HG02981 (cell line): ENCODE results near the gene PLXNB1.
A peak's percentile ranks its signal among the peaks of the same experiment; 100 is the strongest.

ENCODE experiments used
- ATAC-seq: cut with Tn5 transposase; IDR thresholded peaks from one replicate; pipeline ENCODE4 v1.9.1; 2021; ENCODE audit warnings: mild to moderate bottlenecking, moderate library complexity; ENCODE audit not compliant: unreplicated experiment

The PLXNB1 gene

DNA sequence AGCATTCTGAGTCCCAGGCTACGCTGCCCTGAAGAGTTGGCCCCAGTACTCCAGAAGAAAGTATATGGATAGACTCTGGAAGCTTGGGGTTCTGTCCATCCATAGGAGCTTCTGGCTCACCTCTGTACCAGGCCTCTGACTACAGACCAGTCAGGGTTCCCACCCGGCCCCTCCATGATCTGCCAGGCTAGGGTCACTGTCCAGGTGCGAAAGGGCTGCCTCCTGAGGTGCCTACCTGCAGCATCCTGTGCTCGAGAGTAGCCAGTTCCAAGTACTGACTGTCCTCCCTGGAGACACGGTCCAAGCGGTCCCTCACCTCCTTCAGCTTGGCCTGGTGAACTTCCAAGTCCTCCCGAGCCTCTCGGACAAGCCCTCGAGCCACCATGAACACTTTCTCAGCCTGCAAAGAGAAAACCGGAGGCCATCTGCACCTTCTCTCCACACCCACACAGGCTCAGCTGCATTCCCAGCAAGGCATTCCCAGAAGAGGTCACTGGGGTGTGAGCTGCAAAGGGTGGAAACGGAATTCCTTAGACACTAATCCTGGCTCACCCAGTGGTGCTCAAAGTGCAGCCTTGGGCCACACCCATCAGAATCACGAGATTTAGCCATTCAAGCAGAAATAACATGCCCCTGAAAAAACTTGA lies 3.7 kb upstream of the PLXNB1 start:
- ATAC-seq, result no peak

DNA sequence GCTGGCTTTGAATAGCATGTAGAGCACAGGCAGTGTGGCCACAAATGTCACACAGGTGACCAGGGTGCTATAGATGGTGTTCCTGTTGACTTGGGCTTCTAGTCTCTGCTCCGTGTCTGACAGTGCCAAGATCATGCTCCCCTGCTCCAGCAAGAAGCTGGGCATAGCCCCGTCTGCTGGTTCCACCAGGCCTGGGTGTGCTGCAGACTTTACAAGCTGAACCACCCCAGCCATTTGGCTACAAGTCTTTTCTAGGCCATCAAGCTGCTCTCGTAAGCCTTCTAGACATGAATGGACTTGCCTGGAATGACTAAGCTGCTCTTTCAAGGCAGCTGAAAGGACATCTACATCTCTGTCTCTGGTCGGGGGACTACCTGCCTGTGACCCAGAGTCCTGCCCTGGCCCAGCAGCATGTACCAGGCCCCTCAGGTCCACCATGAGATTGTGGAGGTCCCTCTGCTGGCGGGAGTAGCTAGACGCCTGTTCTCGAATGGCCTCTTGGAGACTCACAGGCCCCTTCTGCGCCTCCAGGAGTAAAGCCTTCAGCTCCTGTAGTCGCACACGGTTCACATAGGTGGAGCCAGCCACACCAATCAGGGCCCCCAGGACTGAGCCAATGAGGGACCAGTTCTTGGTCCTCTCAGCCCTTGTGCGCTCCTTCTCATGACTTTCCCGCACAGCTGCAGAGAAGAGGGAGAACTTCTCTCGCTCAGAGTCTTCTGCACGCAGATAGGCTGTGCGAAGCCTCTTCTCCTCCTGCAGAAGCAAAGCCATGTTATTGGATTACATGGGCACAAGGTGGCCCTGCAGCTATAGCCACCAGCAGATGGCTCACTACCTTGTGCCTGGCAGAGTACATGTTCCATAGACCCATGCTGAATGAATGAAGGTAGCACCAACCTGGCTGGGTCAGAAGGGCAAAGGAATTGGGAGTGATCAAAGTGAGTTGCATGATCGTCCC lies 2.8 kb upstream of the PLXNB1 start:
- no peak for ATAC-seq

DNA sequence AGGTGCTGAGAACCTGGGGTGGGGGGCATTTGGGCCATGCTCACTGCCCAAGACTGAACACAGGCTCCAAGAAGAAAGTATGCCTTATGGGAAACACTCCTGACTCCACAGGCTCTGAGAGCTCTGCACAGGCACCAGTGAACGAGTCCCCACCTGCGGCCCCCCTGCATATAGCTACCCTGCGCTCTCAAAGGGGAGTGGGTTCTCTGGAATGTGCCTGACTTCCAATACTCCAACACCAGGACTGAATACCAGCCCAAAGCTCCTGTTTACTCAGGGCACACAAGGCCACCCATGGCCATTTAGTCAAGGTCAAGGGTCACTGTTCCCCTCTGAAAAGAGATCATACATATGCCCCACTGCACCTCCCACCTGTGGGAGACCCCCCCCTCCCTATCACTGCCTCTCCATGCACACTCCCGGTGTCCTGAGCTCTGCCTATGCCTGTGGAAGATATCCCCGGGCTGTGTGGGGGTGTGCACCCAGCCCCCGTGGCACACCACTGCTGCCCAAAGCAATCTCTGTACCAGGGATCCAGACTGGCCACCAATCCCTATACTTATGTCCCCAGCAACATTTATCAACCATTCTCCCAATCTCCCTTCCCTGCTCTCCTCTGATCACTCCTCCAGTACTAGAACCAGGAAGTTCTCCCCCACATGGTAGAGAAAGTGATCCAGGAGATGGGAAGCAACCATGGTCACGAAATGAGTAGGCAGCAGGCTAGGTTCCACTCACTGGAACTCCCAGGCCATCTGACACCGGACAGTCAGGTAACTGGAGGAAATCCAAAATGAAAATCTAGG lies 1.5 kb upstream of the PLXNB1 start:
- ATAC-seq, result no peak

DNA sequence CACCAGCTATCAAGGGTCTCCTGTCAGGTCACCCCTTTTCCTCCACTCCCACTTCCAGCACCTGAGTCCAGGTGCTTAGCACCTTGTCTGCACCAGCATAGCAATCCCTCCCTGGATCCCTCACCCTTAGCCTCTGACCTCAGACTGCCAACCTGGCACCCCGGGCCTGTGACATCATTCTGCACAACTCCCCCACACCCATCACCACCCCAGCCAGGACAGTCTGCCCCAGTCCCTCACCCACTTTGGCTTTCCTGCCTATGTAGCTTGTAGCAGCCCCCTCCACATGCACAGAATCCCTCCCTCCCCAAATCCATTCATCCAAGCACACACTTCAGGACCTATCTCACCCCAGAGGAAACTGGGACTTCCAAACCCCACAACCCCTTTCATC lies 819 bp upstream of the PLXNB1 start:
- no peak for ATAC-seq

DNA sequence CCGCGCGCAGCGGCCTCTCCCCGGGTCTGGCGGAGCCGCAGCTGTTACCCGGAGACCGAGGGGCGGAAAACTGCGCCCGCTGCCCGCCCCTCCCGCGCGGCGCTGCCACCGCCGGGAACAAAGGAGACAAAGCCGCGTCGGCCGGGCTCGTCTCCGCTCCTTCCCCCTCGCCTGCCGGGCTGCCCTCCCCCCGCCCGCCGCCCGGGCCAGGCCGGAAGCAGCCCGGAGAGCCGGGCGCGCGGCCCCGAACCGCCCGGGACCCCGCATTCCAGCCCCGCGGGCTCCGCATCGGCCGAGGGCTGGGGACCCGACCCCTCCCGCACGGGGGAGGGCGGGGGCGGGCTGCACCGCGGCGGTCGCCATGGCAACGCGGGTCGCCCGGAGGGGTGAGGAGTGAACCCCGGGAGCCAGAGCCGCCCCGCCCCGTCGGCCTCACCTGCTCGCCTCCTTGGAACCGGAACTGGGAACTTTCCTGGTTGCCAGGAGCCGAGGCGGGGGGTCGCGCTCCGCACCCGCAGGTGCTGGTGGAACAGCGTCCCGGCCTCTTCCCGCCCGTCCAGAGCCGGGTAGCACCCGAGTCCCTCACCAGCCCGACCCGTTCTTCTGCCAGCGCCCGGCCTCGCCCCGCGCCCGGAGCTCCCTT lies 448 bp downstream of the PLXNB1 start:
- ATAC-seq, result peak; percentile 38

DNA sequence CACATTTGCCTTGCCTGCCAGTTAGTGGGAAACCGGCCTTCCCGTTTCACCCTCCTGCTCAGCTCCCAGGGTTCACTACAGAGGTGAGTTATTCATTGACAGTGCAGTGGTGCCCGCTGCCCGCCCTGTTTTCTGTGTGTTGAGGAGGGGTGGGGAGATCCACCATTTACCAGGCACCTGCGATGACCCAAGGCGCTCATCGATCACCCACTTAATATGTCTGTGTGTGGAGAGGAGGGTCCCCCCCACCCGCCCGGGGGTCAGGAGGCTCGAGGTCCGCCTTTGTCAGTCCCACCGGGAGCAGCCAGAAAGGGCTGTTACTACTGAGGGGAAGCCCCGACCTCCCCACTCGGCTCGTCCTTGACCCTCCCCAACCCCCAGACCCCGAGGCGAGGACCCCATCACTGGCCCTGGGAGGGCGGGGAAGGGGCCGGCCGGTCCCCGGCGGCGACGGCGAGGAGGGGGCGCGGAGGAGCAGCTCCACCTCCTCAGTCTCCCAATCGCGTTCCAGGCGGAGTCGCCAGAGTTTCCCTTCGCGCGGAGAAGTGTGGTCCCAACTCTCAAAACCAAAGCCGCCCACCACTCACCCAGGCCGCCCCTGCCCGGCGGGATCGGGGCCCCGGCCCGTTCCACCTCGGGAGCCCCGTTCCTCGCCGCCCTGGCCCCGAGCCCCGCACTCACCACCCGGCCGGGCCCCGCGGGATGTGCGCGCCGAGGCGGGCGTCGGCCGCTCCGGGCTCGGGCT lies 1.1 kb downstream of the PLXNB1 start:
- ATAC-seq, result peak; percentile 11

DNA sequence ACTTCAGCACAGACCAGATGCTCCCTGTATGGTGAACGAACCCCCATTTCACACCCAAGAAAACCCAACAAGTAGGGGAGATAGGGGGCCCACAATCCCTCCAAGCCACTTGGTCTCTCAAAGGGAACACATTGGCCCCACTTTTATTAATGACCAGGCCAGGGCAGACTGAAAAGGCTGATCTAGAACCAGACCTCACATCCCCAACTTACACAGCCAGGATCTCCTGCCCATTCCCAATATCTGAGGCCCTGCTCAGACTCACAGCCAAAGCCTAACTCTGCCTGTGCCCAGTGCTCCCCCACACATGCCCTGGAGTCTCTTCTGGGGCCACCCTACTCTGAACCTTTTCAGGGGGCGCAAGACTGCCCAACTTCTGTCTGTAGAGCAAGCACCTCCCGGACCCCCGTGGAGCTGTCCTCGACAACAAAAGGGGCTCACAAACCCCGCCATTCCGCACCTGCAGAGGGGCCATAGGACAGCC lies 1.8 kb downstream of the PLXNB1 start:
- ATAC-seq, result no peak

DNA sequence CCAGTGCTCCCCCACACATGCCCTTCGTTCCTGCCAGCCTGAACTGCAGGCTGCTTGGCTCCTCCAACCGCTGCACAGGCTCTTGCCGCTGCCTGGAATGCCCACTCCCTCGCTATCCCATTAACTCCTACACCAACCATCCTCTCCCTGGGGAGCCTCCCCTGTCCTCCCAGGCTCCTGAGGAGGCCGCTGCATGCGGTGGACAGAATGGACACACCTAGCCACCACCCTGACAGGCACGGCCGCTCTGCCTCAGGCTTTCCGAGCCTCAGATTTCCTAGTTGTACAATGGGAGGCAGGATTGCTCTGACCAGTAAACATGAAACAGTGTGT lies 2.3 kb downstream of the PLXNB1 start:
- ATAC-seq, result no peak

DNA sequence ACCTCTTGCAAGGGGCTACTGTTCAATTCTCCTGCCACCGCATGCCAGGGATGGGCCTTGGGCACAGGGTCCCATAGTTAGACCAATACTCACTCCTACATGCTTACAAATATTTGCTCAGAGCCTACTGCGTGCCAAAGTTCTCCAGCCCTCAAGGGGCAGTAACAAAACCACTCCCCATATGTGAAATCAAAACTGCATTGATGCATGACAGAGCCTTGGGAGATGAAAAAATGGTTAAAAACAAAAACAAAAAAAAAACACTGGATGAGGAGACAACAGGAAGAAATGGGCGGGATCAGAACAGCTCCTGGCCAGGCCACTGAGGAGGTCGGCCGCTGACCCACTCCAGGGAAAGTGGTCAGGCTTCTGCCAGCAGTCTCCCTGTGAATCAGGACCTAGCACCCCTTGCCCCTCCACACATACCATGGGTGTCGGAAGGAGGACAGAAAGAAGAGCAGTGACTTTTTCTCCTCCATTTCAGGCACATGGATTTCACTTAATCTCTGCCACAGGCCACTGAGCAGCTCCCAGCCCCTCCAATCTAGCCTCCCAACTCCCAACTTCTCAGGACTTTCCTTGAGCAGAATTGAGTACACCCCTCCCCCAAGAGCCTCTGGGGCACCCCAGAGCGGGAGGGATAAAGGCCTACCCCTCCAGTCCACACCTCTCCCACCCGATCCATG lies 2.8 kb downstream of the PLXNB1 start:
- ATAC-seq, result no peak

DNA sequence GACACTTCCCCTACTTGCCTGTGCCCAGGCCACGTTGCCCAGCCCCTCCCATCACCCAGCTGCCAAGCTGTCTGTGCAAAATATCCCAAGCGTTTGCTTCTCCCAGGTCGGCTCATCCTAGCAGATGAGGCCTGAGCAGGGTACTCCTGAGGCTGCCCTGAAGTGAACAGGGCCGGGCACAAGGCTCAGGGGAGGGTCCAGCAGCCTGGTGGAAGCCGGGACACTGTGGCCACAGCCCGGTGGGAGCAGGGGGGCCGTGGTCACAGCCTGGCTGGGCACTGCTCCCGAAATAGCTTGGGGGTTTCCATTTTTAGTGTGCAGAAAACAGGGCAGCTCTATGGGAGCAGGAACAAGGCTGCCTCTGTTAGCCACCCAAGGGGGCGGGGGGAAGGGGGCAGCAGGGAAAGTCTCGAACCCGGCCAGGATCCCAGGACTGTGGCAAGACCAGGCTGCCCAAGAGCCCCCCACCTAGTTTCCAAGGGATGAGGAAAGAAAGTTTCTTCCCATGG lies 3.4 kb downstream of the PLXNB1 start:
- no peak for ATAC-seq

DNA sequence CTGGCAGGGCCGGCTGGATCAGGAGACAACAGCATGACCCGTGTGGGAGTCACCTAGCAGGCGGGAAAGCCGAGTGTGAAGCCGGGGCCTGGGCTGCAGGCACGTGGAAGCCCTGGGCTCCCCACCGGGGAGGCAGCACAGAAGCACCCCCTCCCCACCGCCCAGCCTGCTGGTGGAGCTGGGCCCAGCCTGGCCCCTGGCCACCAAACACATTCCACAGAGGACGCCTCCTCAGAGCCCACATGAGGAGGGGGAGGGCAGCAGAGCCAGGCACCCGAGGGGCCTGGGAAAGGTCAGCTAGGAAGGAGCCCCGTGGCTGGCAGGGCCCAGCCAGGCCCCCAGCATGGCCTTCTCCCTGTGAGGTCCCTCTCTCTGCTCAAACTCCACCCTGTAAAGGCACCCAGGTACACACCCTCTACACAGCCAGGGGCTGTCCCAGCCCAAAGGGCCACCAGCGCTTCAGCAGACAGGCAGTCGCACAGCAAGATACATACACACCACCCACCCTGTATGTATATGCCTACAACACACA lies 4.5 kb downstream of the PLXNB1 start:
- ATAC-seq, result no peak

DNA sequence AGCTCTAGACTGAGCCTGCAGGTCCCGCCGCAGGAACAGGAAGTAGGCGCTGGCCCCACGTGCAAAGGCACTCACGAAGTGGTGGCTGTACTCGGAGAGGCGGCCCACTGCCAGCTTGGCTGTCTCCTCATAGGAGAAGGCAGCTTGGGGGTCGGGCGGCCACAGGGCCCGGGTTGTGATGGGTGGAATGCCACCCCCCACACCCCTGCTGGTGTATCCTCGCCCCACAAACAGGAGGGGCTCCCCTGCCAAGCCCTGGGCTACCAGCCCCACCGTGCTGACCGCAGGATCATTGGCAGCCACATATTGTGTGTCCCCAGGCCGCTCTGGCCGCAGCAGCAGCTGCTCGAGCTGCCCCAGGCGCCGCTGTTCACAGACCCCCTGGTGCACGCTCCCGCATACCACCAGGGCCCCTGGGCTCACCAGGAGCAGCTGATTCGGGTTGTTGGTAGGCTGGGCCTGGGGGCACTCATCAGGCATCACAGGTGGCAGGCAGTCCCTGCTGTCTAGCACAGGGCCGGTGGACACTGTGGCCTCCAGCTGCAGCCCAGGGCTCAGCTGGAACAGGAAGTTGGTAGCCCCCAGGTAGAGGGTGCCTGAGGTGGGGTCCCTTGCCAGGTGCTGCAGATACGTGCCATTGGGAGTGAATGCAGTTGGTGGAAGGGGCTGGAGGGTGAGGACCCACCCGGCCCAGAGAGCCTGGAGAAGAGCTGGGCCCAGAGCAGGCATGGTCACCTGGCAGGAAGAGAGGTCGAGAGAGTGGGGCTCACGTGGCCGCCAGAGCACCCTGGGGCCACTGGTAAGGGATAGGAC lies 5.8 kb downstream of the PLXNB1 start:
- no peak for ATAC-seq

DNA sequence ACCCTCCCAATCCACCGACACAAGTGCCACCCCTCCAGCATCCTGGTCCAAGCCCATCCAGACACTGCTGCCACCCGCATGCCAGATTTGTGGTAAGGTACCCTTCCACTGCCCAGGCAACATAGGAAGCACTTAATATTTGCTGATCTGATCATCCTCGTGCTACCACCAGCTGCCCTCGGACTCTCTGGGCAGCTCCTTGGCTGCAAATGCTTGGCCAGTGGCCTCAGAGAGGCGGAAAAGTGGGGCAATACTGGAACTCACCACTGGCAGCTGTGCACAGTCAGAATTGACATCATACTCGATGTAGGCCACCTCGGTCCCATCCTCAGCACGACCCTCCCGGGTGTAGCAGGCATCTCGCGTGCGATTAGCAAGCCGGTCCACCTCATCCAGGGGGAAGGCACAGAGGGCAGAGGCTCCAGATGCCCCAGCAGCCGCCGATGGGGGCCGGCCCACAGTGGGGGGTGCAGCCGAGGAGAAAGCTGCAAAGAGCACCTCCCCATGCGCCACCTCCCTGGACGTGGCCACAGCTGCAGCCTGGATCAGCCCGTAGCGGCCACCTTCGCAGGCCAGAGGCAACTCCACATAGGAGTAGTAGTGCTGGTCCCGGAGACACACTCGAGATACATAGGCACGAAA lies 6.5 kb downstream of the PLXNB1 start:
- no peak for ATAC-seq

DNA sequence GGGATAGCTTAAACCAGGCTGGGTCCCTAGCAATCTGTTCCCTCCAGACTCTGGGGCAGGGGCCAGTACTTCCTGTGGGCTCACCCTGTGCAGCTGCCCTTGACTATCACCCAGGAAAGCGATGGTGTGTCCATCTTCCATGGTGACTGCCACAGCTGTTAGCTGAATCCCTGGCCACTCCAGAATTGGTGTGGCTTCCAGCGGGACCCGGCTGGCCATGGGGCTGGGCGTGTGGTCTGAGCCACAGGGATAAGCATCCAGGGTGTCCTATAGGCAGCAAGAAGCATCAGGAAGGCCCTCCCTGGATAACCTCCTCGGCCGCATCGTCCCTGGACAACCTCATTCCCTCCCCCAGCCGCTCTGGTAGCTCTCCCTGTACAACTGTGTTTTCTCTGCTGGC lies 7.2 kb downstream of the PLXNB1 start:
- ATAC-seq, result no peak

DNA sequence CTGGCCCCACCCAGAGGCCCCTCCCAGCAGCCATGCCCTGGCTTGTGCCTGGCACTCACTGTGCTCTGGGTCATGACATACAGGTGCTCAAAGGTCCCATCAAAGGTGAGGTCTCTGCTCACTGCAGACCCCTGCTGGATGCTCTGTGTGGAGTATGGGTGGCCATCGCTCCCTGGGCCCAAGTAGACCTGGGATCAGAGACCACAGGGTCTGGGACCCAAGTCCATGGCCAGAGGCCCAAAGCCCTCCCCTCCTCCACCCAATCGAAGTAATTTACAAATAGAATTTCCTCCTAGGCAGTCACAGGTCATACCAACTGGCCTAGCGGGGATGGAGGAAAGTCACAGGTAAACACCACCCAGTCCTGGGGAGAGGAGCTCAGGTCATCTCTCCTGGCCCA lies 7.6 kb downstream of the PLXNB1 start:
- ATAC-seq, result no peak

DNA sequence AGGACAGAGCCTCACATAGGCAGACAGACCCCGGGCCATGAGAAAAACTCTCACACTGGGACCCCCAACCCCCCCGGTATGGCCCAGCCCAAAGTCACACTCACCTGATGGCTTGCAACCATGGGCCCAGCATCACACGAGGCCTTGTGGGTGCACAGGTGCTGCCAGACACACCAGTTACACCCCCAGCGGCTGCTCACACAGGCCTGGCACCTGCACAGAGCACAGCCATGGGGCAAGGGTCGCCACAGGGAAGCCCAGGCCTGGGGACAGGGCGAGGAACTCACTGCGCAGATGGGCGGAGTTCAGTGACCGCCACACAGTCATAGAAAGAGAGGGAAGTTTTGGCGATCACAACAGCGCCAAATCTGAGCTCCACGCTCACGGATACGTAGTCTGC lies 9.3 kb downstream of the PLXNB1 start:
- no peak for ATAC-seq

DNA sequence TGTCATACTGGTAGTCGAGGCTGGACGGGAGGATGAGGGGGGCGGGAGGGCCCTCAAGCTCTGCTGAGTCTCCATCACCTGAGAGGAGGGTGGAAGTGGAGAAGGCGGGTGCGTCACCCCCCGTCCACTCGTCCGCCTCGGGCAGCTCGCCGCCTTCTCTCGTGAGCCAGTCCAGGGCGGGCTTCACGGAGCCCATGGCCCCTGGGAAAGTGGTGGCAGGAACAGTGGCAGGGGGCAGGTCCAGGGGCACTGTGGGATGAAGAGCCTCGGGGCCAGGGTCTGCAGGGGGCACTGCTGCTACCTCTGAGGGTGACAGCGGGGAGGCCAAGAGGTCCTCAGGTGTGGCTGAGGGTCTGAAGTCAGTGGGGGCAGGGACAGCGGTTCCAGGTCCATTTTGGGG lies 10.3 kb downstream of the PLXNB1 start:
- no peak for ATAC-seq

DNA sequence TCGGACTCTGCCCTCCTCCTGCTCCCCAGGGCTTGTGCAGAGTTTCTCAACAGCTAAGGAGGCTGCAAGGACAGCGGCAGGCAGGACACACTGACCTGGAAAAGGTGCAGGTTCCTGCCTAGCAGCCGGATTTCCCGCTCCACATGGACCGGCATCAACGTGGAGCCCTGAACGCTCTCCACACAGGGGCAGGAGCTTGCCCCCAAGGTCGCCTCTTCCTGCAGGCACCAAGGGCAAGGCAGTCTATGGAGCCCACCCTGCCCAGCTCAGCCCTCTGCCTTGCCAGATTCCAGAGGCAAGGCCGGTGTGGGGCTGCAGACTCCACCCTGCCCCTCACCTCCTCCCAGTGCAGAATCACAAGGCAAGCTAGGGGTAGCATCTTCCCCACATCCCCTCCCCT lies 10.7 kb downstream of the PLXNB1 start:
- no peak for ATAC-seq
